Measurements from ENCODE around the gene AHCY. TPM values are rescaled to one million over a fixed set of nuclear protein-coding genes. Genes with fewer than 3 reads are reported as not detected.

Gene AHCY
- total RNA-seq, 1 experiment from 2014 or later, result 350 TPM

DNA sequence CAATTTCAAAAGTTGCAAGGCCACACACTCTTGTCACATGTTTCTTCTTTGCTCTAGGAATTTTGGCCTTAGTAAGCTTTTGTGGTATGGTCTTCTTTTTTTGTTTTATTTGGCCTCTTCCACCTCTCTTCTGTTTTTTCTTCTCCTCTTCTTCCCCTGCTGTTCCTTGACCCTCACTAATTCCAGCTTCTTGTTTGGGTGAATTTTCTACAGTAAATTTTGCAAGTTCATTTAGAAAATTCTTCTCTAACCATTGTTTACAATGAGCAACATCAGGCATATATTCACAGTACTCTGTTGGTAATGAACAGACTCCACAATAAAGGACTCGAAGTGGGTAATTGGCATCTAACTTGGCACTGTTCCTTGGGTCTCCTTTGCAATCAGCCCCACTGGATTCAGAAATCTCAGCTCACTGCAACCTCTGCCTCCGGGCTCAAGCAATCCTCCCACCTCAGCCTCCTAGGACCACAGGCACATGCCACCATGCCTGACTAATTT is 57.0 kb downstream of the AHCY start:
- H3K4me1 ChIP-seq (ENCODE audit: control insufficient read depth in 1 of 2, insufficient read depth in 2 of 2, low read length in 2 of 2), result peaks cover 4 to 14% of the 10 kb centered on the region in 2 experiments; a peak in 3 of 4 replicates
- no peaks in the 10 kb centered on the region for H4K20me1 ChIP-seq (ENCODE audit: insufficient read depth)
- H3K9me2 ChIP-seq (ENCODE audit: insufficient read depth), result no peaks in the 10 kb centered on the region
- no peaks in the 10 kb centered on the region for H3K27me3 ChIP-seq (ENCODE audit: insufficient read depth, low read length)
- no peak overlapping the region for H3K27ac ChIP-seq (ENCODE audit: low read depth, low read length)
- ChIA-PET POLR2A (no interaction called here), CTCF (no interaction called here), RAD21 (ENCODE audit: low non-redundant PET in 1 of 2, low total read pairs in 2 of 2, uncharacterized antibody in 2 of 2, unreplicated experiment in 2 of 2) (no interaction called here)
- DNase-seq (ENCODE audit: low read depth, low spot score) (no peak), ATAC-seq (no peak)
- TF ChIP-seq EGR1 (IDR thresholded peaks at IDR 0.05; ENCODE audit: low read depth) (no peak), ELF1 (IDR thresholded peaks at IDR 0.05; ENCODE audit: borderline replicate concordance, low read depth) (no peak), EZH2 (IDR thresholded peaks at IDR 0.05) (no peak)
- H2AFZ ChIP-seq (ENCODE audit: low read depth, low read length, poor library complexity, severe bottlenecking), result no peak overlapping the region
- no TSS peak for BruUV-seq (replicated peaks)
- H3K4me2 ChIP-seq (ENCODE audit: low read length), result no peak overlapping the region
- H3K9me3 ChIP-seq (ENCODE audit: control insufficient read depth in 1 of 2, insufficient read depth in 1 of 2, low read depth in 1 of 2, low read length in 2 of 2), result no peaks in the 10 kb centered on the region
- H3K9ac ChIP-seq (ENCODE audit: low read length), result no peak overlapping the region
- intact Hi-C loops (cut with micrococcal nuclease), result no loop called here
- H3K79me2 ChIP-seq (ENCODE audit: insufficient read depth, low read length), result no peaks in the 10 kb centered on the region
- no peaks in the 10 kb centered on the region for H3K36me3 ChIP-seq (ENCODE audit: control insufficient read depth in 1 of 2, insufficient read depth in 2 of 2, low read length in 2 of 2)
- H3K4me3 ChIP-seq (replicated peaks in 1 of 2; ENCODE audit: low read depth in 1 of 2, low read length in 2 of 2), result no peak overlapping the region

- H3K27ac ChIP-seq (ENCODE audit: low read depth, low read length), result no peak overlapping the region
- H3K9ac ChIP-seq (ENCODE audit: low read length), result no peak overlapping the region
- no peaks in the 10 kb centered on the region for H3K27me3 ChIP-seq (ENCODE audit: insufficient read depth, low read length)
- CTCF ChIA-PET, result no interaction called here
- no peak for ATAC-seq
- no peak overlapping the region for H3K4me3 ChIP-seq (replicated peaks in 1 of 2; ENCODE audit: low read depth in 1 of 2, low read length in 2 of 2)
- no peak for TF ChIP-seq ZBTB33 (IDR thresholded peaks at IDR 0.05; ENCODE audit: extremely low read depth, insufficient replicate concordance, low read length)
- no peak for TF ChIP-seq EZH2 (IDR thresholded peaks at IDR 0.05)
- no peak for TF ChIP-seq RAD21 (IDR thresholded peaks at IDR 0.05; ENCODE audit: low read depth)
- no peak for TF ChIP-seq EZH2phosphoT487 (IDR thresholded peaks at IDR 0.05; ENCODE audit: borderline replicate concordance)
- TF ChIP-seq CBX3 (IDR thresholded peaks at IDR 0.05; ENCODE audit: low read depth), result no peak
- TF ChIP-seq ELF1 (IDR thresholded peaks at IDR 0.05; ENCODE audit: borderline replicate concordance, low read depth), result no peak
- TF ChIP-seq ZNF274 (IDR thresholded peaks at IDR 0.05; ENCODE audit: low read depth, low read length), result no peak
- TF ChIP-seq, protein P1, sequence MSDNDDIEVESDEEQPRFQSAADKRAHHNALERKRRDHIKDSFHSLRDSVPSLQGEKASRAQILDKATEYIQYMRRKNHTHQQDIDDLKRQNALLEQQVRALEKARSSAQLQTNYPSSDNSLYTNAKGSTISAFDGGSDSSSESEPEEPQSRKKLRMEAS (IDR thresholded peaks at IDR 0.05), result no peak
- TF ChIP-seq JUND (IDR thresholded peaks at IDR 0.05), result no peak
- TF ChIP-seq SRF (IDR thresholded peaks at IDR 0.05; ENCODE audit: low read depth), result no peak
- TF ChIP-seq SP1 (IDR thresholded peaks at IDR 0.05; ENCODE audit: low read depth), result no peak
- no peak for TF ChIP-seq FOSL1 (IDR thresholded peaks at IDR 0.05; ENCODE audit: low read depth)
- TF ChIP-seq SIN3A (IDR thresholded peaks at IDR 0.05; ENCODE audit: low read depth), result no peak
- no peak for TF ChIP-seq YY1 (IDR thresholded peaks at IDR 0.05; ENCODE audit: extremely low read depth, insufficient replicate concordance, low read depth, low read length)
- no peak overlapping the region for H2AFZ ChIP-seq (ENCODE audit: low read depth, low read length, poor library complexity, severe bottlenecking)
- BruUV-seq (replicated peaks), result no TSS peak
- no peaks in the 10 kb centered on the region for H3K9me3 ChIP-seq (ENCODE audit: control insufficient read depth in 1 of 2, insufficient read depth in 1 of 2, low read depth in 1 of 2, low read length in 2 of 2)
- H4K20me1 ChIP-seq (ENCODE audit: insufficient read depth), result no peaks in the 10 kb centered on the region
- H3K4me1 ChIP-seq (ENCODE audit: control insufficient read depth in 1 of 2, insufficient read depth in 2 of 2, low read length in 2 of 2), result peaks cover 4 to 14% of the 10 kb centered on the region in 2 experiments; a peak in 3 of 4 replicates
- no peaks in the 10 kb centered on the region for H3K36me3 ChIP-seq (ENCODE audit: control insufficient read depth in 1 of 2, insufficient read depth in 2 of 2, low read length in 2 of 2)
- H3K9me2 ChIP-seq (ENCODE audit: insufficient read depth), result no peaks in the 10 kb centered on the region
- H3K79me2 ChIP-seq (ENCODE audit: insufficient read depth, low read length), result no peaks in the 10 kb centered on the region
- intact Hi-C loops (cut with micrococcal nuclease), result no loop called here
- POLR2A ChIA-PET, result no interaction called here
- no peak overlapping the region for H3K4me2 ChIP-seq (ENCODE audit: low read length)
- DNase-seq (ENCODE audit: low read depth, low spot score), result no peak
- RAD21 ChIA-PET (ENCODE audit: low non-redundant PET in 1 of 2, low total read pairs in 2 of 2, uncharacterized antibody in 2 of 2, unreplicated experiment in 2 of 2), result no interaction called here
These were observed 59.8 kb downstream of the AHCY start for GRCh38 chr20:34243377-34243776.

Data from HCT116 (cell line).